WTC11 (cell line): Measurements from ENCODE around the gene OPRM1. TPM values are rescaled to one million over a fixed set of nuclear protein-coding genes. Genes with fewer than 3 reads are reported as not detected.

Source experiments
- ATAC-seq: fragments of 200-7000 bp; cut with Tn5 transposase; 2 replicates; pipeline ENCODE4 v1.10.0; 2021; ENCODE audit warnings: mild to moderate bottlenecking, moderate library complexity
- CTCF ChIA-PET: fragments of 300-600 bp; sonication (Branson Sonifier 250); formaldehyde crosslinking; loops from one replicate; lab custom pipeline; 2021; ENCODE audit warnings: antibody characterized with exemption; lab: Charles Lee
- POLR2A ChIA-PET: fragments of 350-600 bp; sonication (Branson Sonifier 250); formaldehyde crosslinking; loops from one replicate; lab custom pipeline; 2021; ENCODE audit warnings: antibody characterized with exemption; lab: Charles Lee
- DNase-seq: peaks from one replicate; pipeline ENCODE4 v3.0.0; 2021; ENCODE audit warnings: low spot score
- H3K27ac Mint-ChIP-seq: 2 replicates; pipeline ENCODE4 v1.8.0; 2021; ENCODE audit warnings: mixed read lengths
- H3K27me3 Mint-ChIP-seq: 2 replicates; pipeline ENCODE4 v1.8.0; 2021; ENCODE audit warnings: low read depth, mild to moderate bottlenecking, moderate library complexity, mixed read lengths
- H3K36me3 Mint-ChIP-seq: 2 replicates; pipeline ENCODE4 v1.8.0; 2021; ENCODE audit warnings: mixed read lengths
- H3K4me1 Mint-ChIP-seq: 2 replicates; pipeline ENCODE4 v1.8.0; 2022; ENCODE audit warnings: mixed read lengths
- H3K4me3 Mint-ChIP-seq: 2 replicates; pipeline ENCODE4 v1.8.0; 2021; ENCODE audit warnings: mild to moderate bottlenecking, moderate library complexity, mixed read lengths
- H3K9me3 Mint-ChIP-seq: 2 replicates; pipeline ENCODE4 v1.8.0; 2021; ENCODE audit warnings: mixed read lengths
- EMX1 ChIP-seq: fragments of 250-450 bp; sonication (Bioruptor Pico); IDR thresholded peaks from 2 replicates; pipeline ENCODE4 v1.8.0; 2021; ENCODE audit warnings: mild to moderate bottlenecking
- ESRRA ChIP-seq: sonication (generic); formaldehyde crosslinking; IDR thresholded peaks from 2 replicates; pipeline ENCODE4 v1.8.1; 2022; ENCODE audit warnings: mild to moderate bottlenecking, missing genetic modification reagents, borderline replicate concordance
- ETV6 ChIP-seq: sonication (generic); formaldehyde crosslinking; IDR thresholded peaks from 2 replicates; pipeline ENCODE4 v1.8.1; 2022; ENCODE audit warnings: mild to moderate bottlenecking, missing genetic modification reagents
- GABPB1 ChIP-seq: sonication (generic); formaldehyde crosslinking; IDR thresholded peaks from 2 replicates; pipeline ENCODE4 v1.8.1; 2023; ENCODE audit warnings: mild to moderate bottlenecking, missing genetic modification reagents
- KAT7 ChIP-seq: sonication (generic); formaldehyde crosslinking; IDR thresholded peaks from 2 replicates; pipeline ENCODE4 v1.8.1; 2023; ENCODE audit warnings: missing genetic modification reagents, mild to moderate bottlenecking, borderline replicate concordance
- NFYB ChIP-seq: sonication (generic); formaldehyde crosslinking; conservative IDR thresholded peaks from 2 replicates; pipeline ENCODE4 v1.8.0; 2022; ENCODE audit warnings: low read depth, missing genetic modification reagents
- NR2C2 ChIP-seq: sonication (generic); formaldehyde crosslinking; IDR thresholded peaks from 2 replicates; pipeline ENCODE4 v1.8.0; 2022; ENCODE audit warnings: mild to moderate bottlenecking, missing genetic modification reagents
- PRRX2 ChIP-seq: fragments of 250-450 bp; sonication (Bioruptor Pico); IDR thresholded peaks from 2 replicates; pipeline ENCODE4 v1.8.0; 2021; ENCODE audit warnings: mild to moderate bottlenecking
- TEAD4 ChIP-seq: sonication (generic); formaldehyde crosslinking; IDR thresholded peaks from 2 replicates; pipeline ENCODE4 v1.8.0; 2022; ENCODE audit warnings: mild to moderate bottlenecking, missing genetic modification reagents
- ZNF232 ChIP-seq: sonication (generic); formaldehyde crosslinking; IDR thresholded peaks from 2 replicates; pipeline ENCODE4 v1.8.0; 2022; ENCODE audit warnings: mild to moderate bottlenecking, missing genetic modification reagents
- total RNA-seq: library from RNA; stranded (reverse); gene quantifications from 3 replicates; pipeline ENCODE4 v1.2.3, GENCODE V29; 2021
- TF ChIP-seq, protein P1 (sequence below): fragments of 250-450 bp; sonication (Bioruptor Pico); conservative IDR thresholded peaks from 2 replicates; pipeline ENCODE4 v1.9.0; 2021; ENCODE audit warnings: mild to moderate bottlenecking
- TF ChIP-seq, protein P2 (sequence below): fragments of 250-450 bp; sonication (Bioruptor Pico); IDR thresholded peaks from 2 replicates; pipeline ENCODE4 v1.9.0; 2021; ENCODE audit warnings: mild to moderate bottlenecking
- TF ChIP-seq, protein P3 (sequence below): sonication (generic); formaldehyde crosslinking; IDR thresholded peaks from 2 replicates; pipeline ENCODE4 v1.8.1; 2022; ENCODE audit warnings: missing genetic modification reagents, borderline replicate concordance
- TF ChIP-seq, protein P4 (sequence below): sonication (generic); formaldehyde crosslinking; IDR thresholded peaks from 2 replicates; pipeline ENCODE4 v1.8.0; 2023; ENCODE audit warnings: missing genetic modification reagents
- TF ChIP-seq, protein P5 (sequence below): sonication (generic); formaldehyde crosslinking; IDR thresholded peaks from 2 replicates; pipeline ENCODE4 v1.8.0; 2022; ENCODE audit warnings: mild to moderate bottlenecking, missing genetic modification reagents
- TF ChIP-seq, protein P6 (sequence below): sonication (generic); formaldehyde crosslinking; IDR thresholded peaks from 2 replicates; pipeline ENCODE4 v1.8.0; 2023; ENCODE audit warnings: mild to moderate bottlenecking, missing genetic modification reagents

Gene OPRM1
- total RNA-seq, 1 experiment from 2014 or later = not detected

DNA sequence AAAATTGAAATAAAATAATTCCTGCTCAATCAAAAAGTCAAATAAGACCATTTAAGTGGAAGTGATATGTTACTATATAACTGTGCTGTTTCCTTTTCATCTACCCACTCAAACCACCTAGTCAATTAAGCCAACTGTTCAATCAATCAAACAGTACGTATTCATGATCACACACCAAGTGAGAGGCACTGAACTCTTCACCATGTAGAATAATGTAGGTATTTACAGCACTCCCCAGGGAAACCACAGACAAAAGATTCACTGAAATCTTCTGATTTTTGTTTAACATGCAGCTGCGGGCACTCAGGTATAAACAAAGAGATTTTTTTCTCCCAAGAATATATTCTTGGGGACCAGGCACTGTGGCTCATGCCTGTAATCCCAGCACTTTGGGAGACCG, 21.3 kb upstream of the OPRM1 start (continued):
- TF ChIP-seq, protein P1, sequence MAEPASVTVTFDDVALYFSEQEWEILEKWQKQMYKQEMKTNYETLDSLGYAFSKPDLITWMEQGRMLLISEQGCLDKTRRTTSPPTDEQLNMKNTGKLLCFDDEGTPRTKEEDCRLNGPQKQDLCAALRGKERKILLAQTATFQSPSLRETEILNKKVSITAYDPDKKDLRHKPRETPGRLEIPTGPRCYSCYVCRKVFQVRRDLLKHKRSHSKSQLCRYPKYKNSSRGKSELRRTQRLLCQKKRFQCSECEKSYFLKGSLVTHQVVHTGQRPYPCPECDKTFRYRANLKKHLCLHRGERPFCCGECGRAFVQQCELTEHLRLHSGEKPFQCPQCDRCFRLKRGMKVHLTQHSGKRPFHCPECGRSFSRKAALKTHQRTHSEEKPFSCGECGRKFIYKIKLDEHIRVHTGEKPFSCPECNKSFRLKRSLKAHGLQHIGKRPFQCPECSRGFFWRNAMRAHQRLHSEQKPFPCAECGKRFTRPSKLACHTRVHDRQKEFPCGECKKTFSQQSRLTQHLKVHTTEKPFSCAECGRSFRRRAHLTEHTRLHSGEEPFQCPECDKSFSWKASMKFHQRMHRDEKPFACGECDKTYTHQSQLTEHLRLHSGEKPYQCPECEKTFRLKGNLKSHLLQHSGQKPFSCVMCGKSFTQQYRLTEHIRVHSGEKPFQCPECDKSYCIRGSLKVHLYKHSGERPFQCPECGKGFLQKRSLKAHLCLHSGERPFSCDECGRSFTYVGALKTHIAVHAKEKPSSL = no peak
- TF ChIP-seq, protein P2, sequence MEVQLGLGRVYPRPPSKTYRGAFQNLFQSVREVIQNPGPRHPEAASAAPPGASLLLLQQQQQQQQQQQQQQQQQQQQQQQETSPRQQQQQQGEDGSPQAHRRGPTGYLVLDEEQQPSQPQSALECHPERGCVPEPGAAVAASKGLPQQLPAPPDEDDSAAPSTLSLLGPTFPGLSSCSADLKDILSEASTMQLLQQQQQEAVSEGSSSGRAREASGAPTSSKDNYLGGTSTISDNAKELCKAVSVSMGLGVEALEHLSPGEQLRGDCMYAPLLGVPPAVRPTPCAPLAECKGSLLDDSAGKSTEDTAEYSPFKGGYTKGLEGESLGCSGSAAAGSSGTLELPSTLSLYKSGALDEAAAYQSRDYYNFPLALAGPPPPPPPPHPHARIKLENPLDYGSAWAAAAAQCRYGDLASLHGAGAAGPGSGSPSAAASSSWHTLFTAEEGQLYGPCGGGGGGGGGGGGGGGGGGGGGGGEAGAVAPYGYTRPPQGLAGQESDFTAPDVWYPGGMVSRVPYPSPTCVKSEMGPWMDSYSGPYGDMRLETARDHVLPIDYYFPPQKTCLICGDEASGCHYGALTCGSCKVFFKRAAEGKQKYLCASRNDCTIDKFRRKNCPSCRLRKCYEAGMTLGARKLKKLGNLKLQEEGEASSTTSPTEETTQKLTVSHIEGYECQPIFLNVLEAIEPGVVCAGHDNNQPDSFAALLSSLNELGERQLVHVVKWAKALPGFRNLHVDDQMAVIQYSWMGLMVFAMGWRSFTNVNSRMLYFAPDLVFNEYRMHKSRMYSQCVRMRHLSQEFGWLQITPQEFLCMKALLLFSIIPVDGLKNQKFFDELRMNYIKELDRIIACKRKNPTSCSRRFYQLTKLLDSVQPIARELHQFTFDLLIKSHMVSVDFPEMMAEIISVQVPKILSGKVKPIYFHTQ = no peak
- TF ChIP-seq, protein P3, sequence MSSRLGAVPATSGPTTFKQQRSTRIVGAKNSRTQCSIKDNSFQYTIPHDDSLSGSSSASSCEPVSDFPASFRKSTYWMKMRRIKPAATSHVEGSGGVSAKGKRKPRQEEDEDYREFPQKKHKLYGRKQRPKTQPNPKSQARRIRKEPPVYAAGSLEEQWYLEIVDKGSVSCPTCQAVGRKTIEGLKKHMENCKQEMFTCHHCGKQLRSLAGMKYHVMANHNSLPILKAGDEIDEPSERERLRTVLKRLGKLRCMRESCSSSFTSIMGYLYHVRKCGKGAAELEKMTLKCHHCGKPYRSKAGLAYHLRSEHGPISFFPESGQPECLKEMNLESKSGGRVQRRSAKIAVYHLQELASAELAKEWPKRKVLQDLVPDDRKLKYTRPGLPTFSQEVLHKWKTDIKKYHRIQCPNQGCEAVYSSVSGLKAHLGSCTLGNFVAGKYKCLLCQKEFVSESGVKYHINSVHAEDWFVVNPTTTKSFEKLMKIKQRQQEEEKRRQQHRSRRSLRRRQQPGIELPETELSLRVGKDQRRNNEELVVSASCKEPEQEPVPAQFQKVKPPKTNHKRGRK (CRISPR knock-in tag) = no peak
- TF ChIP-seq EMX1 (no peak), NFYB (CRISPR knock-in tag) (no peak), NR2C2 (CRISPR knock-in tag) (no peak)
- TF ChIP-seq, protein P4, sequence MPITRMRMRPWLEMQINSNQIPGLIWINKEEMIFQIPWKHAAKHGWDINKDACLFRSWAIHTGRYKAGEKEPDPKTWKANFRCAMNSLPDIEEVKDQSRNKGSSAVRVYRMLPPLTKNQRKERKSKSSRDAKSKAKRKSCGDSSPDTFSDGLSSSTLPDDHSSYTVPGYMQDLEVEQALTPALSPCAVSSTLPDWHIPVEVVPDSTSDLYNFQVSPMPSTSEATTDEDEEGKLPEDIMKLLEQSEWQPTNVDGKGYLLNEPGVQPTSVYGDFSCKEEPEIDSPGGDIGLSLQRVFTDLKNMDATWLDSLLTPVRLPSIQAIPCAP (CRISPR knock-in tag) = no peak
- TF ChIP-seq, all 79 proteins: peak for 0

DNA sequence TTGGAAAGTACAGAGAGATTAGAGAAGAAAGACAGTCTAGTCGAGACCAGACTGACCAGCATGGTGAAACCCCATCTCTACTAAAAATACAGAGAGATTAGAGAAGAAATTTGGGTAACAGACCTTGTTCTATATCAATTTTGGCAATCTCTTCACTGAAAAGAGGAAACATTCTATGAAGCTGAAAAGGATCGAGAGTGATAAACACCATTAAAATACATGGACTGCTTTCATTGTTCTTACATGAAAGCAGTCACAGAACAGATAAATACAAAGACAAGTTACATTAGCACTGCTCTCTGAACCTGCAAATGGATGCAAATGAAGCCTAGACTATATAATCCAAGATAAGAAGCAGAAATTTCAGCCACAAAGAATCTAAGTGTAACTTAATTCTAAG, 8.4 kb upstream of the OPRM1 start:
- Mint-ChIP-seq H3K4me1 (no peaks in the 10 kb centered on the region), H3K9me3 (no peaks in the 10 kb centered on the region; the same call in 1 of the 2 replicates), H3K4me3 (no peak overlapping the region), H3K36me3 (no peaks in the 10 kb centered on the region), H3K27ac (no peak overlapping the region), H3K27me3 (no peaks in the 10 kb centered on the region)
- TF ChIP-seq, protein P5, sequence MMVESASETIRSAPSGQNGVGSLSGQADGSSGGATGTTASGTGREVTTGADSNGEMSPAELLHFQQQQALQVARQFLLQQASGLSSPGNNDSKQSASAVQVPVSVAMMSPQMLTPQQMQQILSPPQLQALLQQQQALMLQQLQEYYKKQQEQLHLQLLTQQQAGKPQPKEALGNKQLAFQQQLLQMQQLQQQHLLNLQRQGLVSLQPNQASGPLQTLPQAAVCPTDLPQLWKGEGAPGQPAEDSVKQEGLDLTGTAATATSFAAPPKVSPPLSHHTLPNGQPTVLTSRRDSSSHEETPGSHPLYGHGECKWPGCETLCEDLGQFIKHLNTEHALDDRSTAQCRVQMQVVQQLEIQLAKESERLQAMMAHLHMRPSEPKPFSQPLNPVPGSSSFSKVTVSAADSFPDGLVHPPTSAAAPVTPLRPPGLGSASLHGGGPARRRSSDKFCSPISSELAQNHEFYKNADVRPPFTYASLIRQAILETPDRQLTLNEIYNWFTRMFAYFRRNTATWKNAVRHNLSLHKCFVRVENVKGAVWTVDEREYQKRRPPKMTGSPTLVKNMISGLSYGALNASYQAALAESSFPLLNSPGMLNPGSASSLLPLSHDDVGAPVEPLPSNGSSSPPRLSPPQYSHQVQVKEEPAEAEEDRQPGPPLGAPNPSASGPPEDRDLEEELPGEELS = no peak
- no peak for TF ChIP-seq ETV6 (CRISPR knock-in tag)
- TF ChIP-seq PRRX2 (CRISPR knock-in tag) = no peak
- TF ChIP-seq ESRRA (CRISPR knock-in tag) = no peak
- no peak for TF ChIP-seq ZNF232 (CRISPR knock-in tag)
- TF ChIP-seq GABPB1 (CRISPR knock-in tag) = no peak
- TF ChIP-seq TEAD4 (CRISPR knock-in tag) = no peak
- TF ChIP-seq, protein P6, sequence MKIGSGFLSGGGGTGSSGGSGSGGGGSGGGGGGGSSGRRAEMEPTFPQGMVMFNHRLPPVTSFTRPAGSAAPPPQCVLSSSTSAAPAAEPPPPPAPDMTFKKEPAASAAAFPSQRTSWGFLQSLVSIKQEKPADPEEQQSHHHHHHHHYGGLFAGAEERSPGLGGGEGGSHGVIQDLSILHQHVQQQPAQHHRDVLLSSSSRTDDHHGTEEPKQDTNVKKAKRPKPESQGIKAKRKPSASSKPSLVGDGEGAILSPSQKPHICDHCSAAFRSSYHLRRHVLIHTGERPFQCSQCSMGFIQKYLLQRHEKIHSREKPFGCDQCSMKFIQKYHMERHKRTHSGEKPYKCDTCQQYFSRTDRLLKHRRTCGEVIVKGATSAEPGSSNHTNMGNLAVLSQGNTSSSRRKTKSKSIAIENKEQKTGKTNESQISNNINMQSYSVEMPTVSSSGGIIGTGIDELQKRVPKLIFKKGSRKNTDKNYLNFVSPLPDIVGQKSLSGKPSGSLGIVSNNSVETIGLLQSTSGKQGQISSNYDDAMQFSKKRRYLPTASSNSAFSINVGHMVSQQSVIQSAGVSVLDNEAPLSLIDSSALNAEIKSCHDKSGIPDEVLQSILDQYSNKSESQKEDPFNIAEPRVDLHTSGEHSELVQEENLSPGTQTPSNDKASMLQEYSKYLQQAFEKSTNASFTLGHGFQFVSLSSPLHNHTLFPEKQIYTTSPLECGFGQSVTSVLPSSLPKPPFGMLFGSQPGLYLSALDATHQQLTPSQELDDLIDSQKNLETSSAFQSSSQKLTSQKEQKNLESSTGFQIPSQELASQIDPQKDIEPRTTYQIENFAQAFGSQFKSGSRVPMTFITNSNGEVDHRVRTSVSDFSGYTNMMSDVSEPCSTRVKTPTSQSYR (CRISPR knock-in tag) = no peak
- TF ChIP-seq, protein P1 = no peak
- TF ChIP-seq KAT7 = no peak
- POLR2A ChIA-PET = no interaction called here
- DNase-seq = no peak
- CTCF ChIA-PET = no interaction called here
- ATAC-seq = no peak
